ENCODE data around the gene RAB44.

RAB44 gene

DNA sequence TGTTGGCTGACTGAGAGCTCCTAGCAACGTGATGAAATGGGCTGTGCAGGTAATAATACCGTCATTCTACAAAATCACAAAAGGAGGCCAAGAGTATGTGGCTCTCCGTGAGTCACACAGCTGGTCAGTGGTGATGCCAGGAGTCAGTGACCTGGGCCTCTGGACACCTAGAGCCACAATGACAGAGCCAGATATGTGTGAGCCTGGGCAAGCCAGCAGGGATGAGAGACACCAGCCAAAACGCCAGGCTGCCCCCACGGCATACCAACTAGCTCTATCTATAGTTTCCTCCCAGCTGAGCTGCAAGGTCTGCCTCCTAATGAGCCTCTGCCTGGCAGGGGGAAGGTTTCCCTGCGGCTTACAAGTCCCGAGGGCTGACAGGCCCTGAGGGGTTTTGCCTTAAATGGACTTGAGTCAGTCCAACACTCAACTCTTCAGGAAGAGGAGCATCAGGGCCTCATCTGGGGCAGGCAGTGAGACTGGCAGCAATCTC lies 71.6 kb downstream of the RAB44 start:
- no peak for DNase-seq (ENCODE audit: low read depth in 2 of 3, low spot score in 1 of 3)

DNA sequence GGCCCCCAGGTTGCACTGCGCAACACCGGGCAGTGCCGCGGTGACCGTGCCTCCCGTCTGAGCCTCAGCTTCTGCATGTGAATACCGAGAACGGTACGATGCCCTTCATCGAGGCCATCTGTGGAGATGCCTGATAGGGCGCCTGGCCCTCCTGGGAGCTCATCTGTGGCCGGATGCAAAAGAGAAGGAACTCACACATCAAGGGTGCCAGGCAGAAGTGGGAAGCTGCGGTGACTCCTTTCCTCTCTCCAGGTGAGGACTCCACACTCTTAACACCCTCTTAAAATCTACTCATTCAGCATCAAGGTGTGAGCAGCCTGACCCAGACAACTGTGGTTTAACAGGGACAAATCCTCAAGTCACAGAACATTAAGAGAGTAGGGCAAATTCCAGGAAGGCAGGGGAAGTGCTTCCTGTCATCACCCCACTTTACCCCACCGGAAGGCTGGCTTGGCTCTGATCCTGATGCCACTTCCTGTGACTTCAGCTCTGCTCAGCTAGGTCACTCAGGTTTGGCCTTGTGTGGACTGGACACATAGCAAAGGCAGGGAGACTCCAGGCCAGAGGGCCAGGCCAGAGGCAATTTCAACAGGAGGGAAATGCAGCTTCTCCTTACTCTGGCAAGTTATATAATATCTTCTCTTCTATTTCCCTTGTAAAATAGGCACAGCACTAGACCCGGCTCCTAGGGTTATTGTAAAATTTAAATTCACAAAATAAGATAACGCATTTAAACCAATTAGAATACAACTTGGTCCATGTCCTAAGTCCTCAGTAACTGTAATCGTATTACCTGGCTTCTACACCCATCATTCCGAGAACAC lies 72.3 kb downstream of the RAB44 start:
- DNase-seq (ENCODE audit: low read depth in 2 of 3, low spot score in 1 of 3) = peak in 1 of 3 donors; percentile 31

DNA sequence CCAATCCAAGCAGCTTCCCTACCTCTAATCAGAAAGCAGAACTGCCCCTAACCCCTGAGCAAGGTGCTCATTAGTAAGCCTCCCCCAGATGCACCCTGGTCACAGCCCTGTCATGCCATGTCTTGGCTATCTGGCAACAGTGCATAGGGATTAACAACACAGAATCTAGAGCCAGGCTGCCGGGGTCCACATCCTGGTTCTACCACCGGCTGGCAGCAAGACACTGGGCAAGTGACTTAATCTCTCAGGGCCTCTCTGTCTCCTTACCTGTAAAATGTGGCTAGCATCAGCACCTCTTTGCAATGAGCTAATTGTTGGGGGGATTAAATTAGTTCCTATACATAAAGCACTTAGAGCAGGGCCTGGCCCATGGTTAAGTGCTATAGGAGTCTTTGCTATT lies 73.5 kb downstream of the RAB44 start:
- no peak for DNase-seq (ENCODE audit: low read depth in 2 of 3, low spot score in 1 of 3)

DNA sequence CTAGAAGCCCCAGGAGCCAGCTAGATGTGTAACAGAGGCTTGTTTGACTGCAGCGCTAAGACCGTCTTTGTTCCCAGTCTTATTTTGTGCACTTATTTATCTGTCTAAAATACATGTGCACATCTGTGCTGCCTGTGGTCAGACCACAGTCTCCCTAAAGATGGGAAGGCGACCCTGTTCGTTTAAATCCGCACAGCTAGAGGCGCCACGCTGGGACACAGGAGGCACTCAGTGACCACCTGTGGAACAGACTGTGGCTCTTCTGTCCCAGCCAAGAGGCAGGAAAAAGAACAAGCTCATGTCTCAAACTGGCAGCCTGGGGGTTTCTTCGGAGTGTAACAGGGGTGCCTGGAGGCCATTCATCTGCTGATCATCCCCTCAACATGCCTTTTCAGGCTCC lies 74.8 kb downstream of the RAB44 start:
- DNase-seq (ENCODE audit: low read depth in 2 of 3, low spot score in 1 of 3) = no peak

DNA sequence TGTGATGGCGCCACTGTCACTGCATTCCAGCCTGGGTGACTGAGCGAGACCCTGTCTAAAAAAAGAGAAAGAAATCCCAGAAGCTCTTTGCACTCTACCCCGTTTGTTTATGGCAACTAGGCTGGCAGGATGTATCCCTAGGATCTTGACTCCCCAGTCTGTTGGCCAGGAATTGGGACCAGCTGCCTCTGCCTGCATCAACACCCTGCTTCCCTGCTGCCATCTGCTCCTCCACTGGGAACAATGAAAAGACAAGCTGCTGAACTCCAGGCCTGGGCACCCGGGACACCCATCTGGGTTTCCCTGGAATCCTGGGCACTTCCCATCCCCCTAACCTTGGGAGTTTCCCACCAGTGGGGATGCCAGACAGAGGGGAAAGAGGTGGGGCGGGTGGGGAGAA lies 76.7 kb downstream of the RAB44 start:
- DNase-seq (ENCODE audit: low read depth in 2 of 3, low spot score in 1 of 3) = no peak

DNA sequence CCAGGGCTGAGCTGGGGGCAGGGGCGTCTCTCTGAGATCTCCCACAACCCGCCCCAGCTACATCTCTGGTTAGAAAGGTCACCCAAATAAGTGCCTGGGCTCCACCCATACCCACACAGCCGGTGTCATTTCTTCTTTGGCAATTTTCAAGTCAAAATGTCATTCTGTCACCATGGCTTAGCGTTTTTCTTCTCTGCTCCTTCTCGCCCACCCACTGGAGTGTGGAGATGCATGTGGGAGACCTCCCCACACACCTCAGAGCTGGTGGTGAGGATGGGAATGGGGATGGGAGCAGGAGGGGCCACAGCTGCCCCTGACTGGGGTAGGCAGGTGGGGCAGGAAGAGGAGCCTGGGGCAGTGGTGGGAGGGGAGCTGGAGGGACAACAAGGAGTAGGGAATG lies 78.5 kb downstream of the RAB44 start:
- no peak for DNase-seq (ENCODE audit: low read depth in 2 of 3, low spot score in 1 of 3)

DNA sequence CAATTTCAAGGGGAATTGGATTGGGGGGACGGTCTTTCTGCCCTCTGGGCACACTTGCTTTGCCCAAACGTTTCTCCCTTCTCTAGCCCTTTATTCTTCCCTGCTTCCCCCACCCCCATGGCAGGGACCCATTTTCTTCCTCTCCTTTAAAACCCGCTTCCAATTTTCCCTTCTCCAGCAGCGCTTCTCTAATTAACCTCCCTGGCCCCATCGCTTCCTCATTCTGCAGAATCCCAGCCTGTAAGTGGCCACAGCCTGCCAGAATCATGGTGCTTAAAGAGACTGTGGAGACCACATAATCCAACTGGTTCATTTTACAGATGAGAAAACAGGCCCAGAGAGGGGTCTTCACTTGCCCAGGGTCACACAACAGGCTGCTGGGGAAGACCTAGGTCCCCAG lies 80.2 kb downstream of the RAB44 start:
- no peak for DNase-seq (ENCODE audit: low read depth in 2 of 3, low spot score in 1 of 3)

DNA sequence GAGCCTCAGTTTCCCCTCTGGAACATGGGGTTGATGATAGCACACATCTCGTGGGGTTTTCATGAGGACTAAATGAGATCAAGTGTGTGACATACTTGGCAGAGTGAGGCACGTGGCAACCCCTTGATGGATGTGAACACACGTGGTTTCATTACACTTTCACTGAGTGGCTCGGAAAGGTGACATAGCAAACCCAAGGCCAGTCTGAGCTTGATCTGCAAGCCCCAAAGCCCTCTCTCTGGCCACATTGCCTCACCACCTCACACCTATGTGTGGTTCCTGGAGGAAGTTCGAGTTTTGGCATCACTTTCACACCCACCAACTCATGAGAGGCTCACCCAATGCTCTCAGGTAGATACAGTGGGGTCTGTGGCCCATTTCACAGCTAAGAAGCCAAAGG lies 81.6 kb downstream of the RAB44 start:
- DNase-seq (ENCODE audit: low read depth in 2 of 3, low spot score in 1 of 3) = no peak

DNA sequence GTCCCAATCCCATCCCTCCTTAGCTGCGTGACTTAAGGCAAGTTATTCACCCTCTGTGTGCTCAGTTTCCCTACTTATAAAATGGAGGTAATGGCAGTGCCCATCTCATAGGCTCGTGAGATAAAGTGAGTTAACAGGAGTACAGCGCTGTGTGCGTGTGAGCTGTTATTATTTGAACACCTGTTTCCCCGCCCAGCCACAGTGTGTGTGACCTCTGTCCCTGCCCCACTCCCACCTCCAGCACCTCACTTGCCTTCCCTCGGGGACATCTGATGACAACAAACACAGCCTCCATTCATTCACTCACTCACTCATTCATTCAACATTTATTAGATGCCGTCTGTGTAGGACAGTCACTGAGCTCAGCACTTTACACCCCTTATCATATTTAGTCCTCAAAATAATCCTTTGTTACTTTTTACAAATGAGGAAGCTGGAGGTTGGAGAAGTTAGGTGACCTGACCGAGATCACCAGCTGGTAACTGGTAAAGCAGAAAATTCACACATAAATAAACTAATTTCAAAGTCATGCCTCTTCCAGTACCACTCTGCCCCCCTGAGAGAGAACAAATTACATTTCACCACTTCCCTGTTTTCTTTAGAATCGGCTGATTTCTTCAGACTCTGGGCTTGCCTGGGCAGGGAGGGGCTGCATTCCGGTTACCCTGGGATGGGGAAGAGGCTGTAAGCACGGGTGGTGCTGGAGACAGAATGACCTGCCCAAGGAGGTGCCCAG lies 83.0 kb downstream of the RAB44 start:
- no peak for DNase-seq (ENCODE audit: low read depth in 2 of 3, low spot score in 1 of 3)

DNA sequence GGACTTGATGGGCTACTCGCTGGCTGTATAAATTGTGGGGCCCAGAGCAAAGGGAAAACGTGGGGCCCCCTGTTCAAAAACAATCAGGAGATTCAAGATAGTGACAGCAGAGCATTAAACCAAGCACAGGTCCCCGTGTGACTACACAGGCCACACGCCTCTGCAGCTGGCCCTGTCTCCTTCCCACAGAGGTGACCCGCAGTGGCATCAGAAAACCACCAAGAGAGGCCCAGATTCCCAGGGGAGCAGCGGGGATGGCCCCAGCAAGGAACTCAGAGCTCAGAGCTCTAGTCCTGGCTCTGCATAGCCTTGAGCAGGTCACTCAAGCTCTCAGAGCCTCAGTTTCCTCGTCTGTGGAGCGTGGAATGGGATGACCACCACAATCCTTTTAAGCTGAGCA lies 84.0 kb downstream of the RAB44 start:
- no peak for DNase-seq (ENCODE audit: low read depth in 2 of 3, low spot score in 1 of 3)

Measured in stimulated activated CD4-positive, alpha-beta T cell treated with anti-CD3 and anti-CD28 coated beads, Interleukin-12 subunit alpha, Interleukin-12 subunit beta, amount 100 ng/mL, for 48 hours (primary cell).